MCF 10A (cell line): ENCODE data around the gene SLC25A48. TPM values are rescaled to one million over a fixed set of nuclear protein-coding genes. Genes with fewer than 3 reads are reported as not detected.
A peak's percentile ranks its signal among the peaks of the same experiment; 100 is the strongest.

Experiments
- BruUV-seq: library from RNA; stranded (reverse); fragments of 400-500 nt; replicated peaks from 2 replicates; lab custom pipeline; 2021; lab: Mats Ljungman, UMichigan
- CTCF ChIA-PET: fragments of 300-600 bp; sonication (Branson Sonifier 250); formaldehyde crosslinking; extraction: SDS; loops from one replicate; lab custom pipeline; 2021; ENCODE audit warnings: antibody characterized with exemption, inconsistent platforms; lab: Yijun Ruan, JAX
- POLR2A ChIA-PET: fragments of 300-600, 350-650 bp; sonication (Branson Sonifier 250); formaldehyde crosslinking; extraction: SDS; loops from one replicate; lab custom pipeline; 2020; ENCODE audit warnings: antibody characterized with exemption, inconsistent platforms; lab: Yijun Ruan, JAX
- DNase-seq: peaks from one replicate; pipeline ENCODE4 v3.0.0-alpha.2; 2018; ENCODE audit not compliant: unreplicated experiment
- H3K27ac Mint-ChIP-seq: one replicate; pipeline ENCODE4 v1.8.0; 2022; ENCODE audit warnings: mild to moderate bottlenecking, low read depth, mixed read lengths; ENCODE audit not compliant: unreplicated experiment
- H3K27me3 Mint-ChIP-seq: one replicate; pipeline ENCODE4 v1.8.0; 2022; ENCODE audit warnings: mixed read lengths; ENCODE audit not compliant: insufficient read depth, unreplicated experiment
- H3K36me3 Mint-ChIP-seq: one replicate; pipeline ENCODE4 v1.8.0; 2022; ENCODE audit warnings: mild to moderate bottlenecking, moderate library complexity, mixed read lengths; ENCODE audit not compliant: insufficient read depth, unreplicated experiment
- H3K4me1 Mint-ChIP-seq: one replicate; pipeline ENCODE4 v1.8.0; 2022; ENCODE audit warnings: mixed read lengths; ENCODE audit not compliant: insufficient read depth, unreplicated experiment
- H3K4me3 Mint-ChIP-seq: one replicate; pipeline ENCODE4 v1.8.0; 2022; ENCODE audit warnings: mild to moderate bottlenecking, moderate library complexity, mixed read lengths; ENCODE audit not compliant: unreplicated experiment
- H3K9me3 Mint-ChIP-seq: one replicate; pipeline ENCODE4 v1.8.0; 2022; ENCODE audit warnings: mixed read lengths; ENCODE audit not compliant: unreplicated experiment
- CTCF ChIP-seq: fragments of 200-600 bp; IDR thresholded peaks from one replicate; pipeline ENCODE4 v1.8.0; 2022; ENCODE audit warnings: antibody characterized with exemption, mild to moderate bottlenecking; ENCODE audit not compliant: unreplicated experiment
- intact Hi-C: fragments of 100-400 bp; cut with micrococcal nuclease; formaldehyde crosslinking; loops from 2 replicates; pipeline ENCODE4 v1.14.1; 2022
- total RNA-seq: library from RNA; stranded (reverse); gene quantifications from 2 replicates; pipeline ENCODE4 v1.2.3, GENCODE V29; 2022

The SLC25A48 gene
- total RNA-seq, 1 experiment from 2014 or later = not detected

DNA sequence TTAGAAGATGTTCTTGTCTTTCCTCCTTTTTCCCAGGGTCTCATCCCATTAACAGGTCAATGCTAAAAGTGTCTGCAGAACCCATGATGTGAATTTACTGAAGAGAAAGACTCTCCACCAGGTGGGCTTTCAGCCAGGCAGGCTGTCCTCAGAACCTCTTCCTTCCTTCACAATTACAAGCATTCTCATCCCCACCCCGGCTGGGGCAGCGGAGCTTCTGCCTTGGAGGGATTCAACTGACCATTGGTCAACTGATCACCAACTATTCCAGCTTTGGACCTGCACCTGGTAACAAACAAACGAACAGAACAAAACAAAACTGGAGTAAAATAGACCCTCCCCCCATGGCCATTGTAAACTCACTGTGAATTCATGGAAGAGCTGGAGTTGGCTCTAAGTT is 48.6 kb downstream of the SLC25A48 start:
- Mint-ChIP-seq H3K4me1 (peaks cover 10% of the 10 kb centered on the region), H3K9me3 (no peaks in the 10 kb centered on the region), H3K27ac (no peak overlapping the region), H3K27me3 (peaks cover 40% of the 10 kb centered on the region), H3K4me3 (no peak overlapping the region), H3K36me3 (no peaks in the 10 kb centered on the region)
- TF ChIP-seq CTCF = no peak
- no TSS peak for BruUV-seq
- POLR2A ChIA-PET = interaction anchor here (0.6 kb wide), 1 partner anchor 261 kb away, joined by 3 read pairs; no protein-coding TSS in a partner anchor
- no peak for DNase-seq
- CTCF ChIA-PET = interaction anchor here (0.6 to 5.4 kb wide), 7 partner anchors 9 to 329 kb away, joined by 3 to 24 read pairs (median 6); no protein-coding TSS in a partner anchor
- intact Hi-C loops = no loop called here

- Mint-ChIP-seq H3K27me3 (peaks cover 40% of the 10 kb centered on the region), H3K27ac (no peak overlapping the region), H3K9me3 (no peaks in the 10 kb centered on the region), H3K4me3 (no peak overlapping the region), H3K36me3 (no peaks in the 10 kb centered on the region), H3K4me1 (peaks cover 10% of the 10 kb centered on the region)
- no peak for TF ChIP-seq CTCF
- intact Hi-C loops = no loop called here
- CTCF ChIA-PET = interaction anchor here (1.1 to 5.4 kb wide), 6 partner anchors 8 to 329 kb away, joined by 3 to 24 read pairs (median 6); no protein-coding TSS in a partner anchor
- no TSS peak for BruUV-seq
- POLR2A ChIA-PET = no interaction called here
- peak; percentile 22 for DNase-seq
Observed at GRCh38 chr5:135883441-135883840, 49.0 kb downstream of the SLC25A48 start.

DNA sequence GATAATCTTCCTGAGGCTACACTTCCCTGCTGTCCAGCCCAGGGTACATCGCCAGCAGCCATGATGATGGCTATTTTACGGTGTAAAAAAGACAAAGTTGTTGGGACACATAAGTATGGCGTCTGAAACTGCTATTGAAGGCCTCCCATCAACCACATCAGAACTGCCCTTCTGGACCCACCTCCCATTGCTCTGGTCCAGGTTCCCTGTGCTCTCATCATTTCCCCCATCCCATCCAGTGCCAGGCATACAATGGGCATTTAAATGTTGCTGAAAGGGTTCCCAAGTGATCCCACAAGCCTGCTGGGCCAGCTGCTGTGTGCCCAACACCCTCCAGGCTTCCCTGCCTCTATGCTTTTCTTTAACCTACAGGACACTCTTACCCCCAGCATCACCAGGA is 50.6 kb downstream of the SLC25A48 start:
- Mint-ChIP-seq H3K36me3 (no peaks in the 10 kb centered on the region), H3K27ac (no peak overlapping the region), H3K9me3 (no peaks in the 10 kb centered on the region), H3K27me3 (peaks cover 40% of the 10 kb centered on the region), H3K4me3 (no peak overlapping the region), H3K4me1 (peaks cover 10% of the 10 kb centered on the region)
- intact Hi-C loops = loop anchor here (5.0 kb wide), 1 partner anchor 323 kb away; no protein-coding TSS in a partner anchor
- ChIA-PET CTCF (interaction anchor here (0.8 to 5.4 kb wide), 3 partner anchors 197 to 473 kb away, joined by 3 to 37 read pairs (median 24); no protein-coding TSS in a partner anchor), POLR2A (interaction anchor here (0.7 kb wide), 1 partner anchor 192 kb away, joined by 3 read pairs; no protein-coding TSS in a partner anchor)
- DNase-seq = no peak
- BruUV-seq = no TSS peak
- no peak for TF ChIP-seq CTCF

GRCh38 chr5:135886136-135886535 is 51.7 kb downstream of the SLC25A48 start:
- H3K27me3 Mint-ChIP-seq = peaks cover 40% of the 10 kb centered on the region
- no TSS peak for BruUV-seq
- no peak overlapping the region for H3K27ac Mint-ChIP-seq

More at GRCh38 chr5:135886136-135886535, 51.7 kb downstream of the SLC25A48 start:
- no peak for TF ChIP-seq CTCF
- POLR2A ChIA-PET = interaction anchor here (0.6 to 1.0 kb wide), 4 partner anchors 269 to 326 kb away, joined by 3 read pairs; no protein-coding TSS in a partner anchor
- intact Hi-C loops = loop anchor here (2.0 to 5.0 kb wide), 3 partner anchors 59 to 801 kb away; no protein-coding TSS in a partner anchor
- no peak for DNase-seq
- CTCF ChIA-PET = interaction anchor here (0.5 to 2.8 kb wide), 21 partner anchors 8 to 441 kb away, joined by 3 to 37 read pairs (median 4); no protein-coding TSS in a partner anchor
- no peaks in the 10 kb centered on the region for H3K9me3 Mint-ChIP-seq
- peaks cover 1% of the 10 kb centered on the region for H3K4me1 Mint-ChIP-seq
- H3K36me3 Mint-ChIP-seq = no peaks in the 10 kb centered on the region
- no peak overlapping the region for H3K4me3 Mint-ChIP-seq
